PFSK-1 (cell line): ENCODE results near the gene PRDM16.

ENCODE experiments used
- POLR2AphosphoS5 ChIP-seq: IDR thresholded peaks from 2 replicates; pipeline ENCODE4 v1.6.1; 2012; ENCODE audit warnings: low read depth, mild to moderate bottlenecking, control low read depth, low read length, moderate library complexity
- TF ChIP-seq, protein P1 (sequence below), 2 experiments: IDR thresholded peaks; 2 replicates each; pipeline versions ENCODE4 v1.6.1 to v1.8.0; 2011 to 2012; ENCODE audit warnings: low read depth in 2 of 2, low read length in 2 of 2, control low read depth in 1 of 2, inconsistent platforms in 1 of 2, mild to moderate bottlenecking in 1 of 2, moderate library complexity in 1 of 2; ENCODE audit not compliant: insufficient read depth in 1 of 2

DNA sequence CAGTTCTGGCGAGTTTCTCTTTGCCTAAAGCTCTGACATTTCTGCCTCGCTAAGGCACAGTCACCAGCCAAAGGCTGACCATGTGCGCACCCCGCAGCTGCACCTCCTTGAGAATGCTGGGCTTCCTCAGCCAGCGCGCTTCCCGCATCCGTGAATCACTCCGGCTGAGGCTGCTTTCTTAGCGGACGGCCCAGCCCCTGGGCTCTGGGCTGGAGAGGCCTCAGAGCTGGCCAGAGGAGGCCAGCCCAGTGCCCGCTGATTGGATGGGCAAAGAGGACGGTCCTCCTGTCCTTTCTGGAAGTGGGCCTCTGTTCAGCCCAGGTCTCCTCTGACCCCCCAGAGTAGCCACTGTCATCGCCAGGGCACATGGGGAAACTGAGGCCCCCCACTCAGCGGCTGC is 56.1 kb downstream of the PRDM16 start:
- TF ChIP-seq, protein P1, sequence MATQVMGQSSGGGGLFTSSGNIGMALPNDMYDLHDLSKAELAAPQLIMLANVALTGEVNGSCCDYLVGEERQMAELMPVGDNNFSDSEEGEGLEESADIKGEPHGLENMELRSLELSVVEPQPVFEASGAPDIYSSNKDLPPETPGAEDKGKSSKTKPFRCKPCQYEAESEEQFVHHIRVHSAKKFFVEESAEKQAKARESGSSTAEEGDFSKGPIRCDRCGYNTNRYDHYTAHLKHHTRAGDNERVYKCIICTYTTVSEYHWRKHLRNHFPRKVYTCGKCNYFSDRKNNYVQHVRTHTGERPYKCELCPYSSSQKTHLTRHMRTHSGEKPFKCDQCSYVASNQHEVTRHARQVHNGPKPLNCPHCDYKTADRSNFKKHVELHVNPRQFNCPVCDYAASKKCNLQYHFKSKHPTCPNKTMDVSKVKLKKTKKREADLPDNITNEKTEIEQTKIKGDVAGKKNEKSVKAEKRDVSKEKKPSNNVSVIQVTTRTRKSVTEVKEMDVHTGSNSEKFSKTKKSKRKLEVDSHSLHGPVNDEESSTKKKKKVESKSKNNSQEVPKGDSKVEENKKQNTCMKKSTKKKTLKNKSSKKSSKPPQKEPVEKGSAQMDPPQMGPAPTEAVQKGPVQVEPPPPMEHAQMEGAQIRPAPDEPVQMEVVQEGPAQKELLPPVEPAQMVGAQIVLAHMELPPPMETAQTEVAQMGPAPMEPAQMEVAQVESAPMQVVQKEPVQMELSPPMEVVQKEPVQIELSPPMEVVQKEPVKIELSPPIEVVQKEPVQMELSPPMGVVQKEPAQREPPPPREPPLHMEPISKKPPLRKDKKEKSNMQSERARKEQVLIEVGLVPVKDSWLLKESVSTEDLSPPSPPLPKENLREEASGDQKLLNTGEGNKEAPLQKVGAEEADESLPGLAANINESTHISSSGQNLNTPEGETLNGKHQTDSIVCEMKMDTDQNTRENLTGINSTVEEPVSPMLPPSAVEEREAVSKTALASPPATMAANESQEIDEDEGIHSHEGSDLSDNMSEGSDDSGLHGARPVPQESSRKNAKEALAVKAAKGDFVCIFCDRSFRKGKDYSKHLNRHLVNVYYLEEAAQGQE (IDR thresholded peaks at IDR 0.05; ENCODE audit: insufficient read depth in 1 of 2, low read depth in 2 of 2, low read length in 2 of 2) = no peak
- TF ChIP-seq POLR2AphosphoS5 = no peak
